GM23248 (cell line): ENCODE data around the gene PNRC1. TPM values are rescaled to one million over a fixed set of nuclear protein-coding genes. Genes with fewer than 3 reads are reported as not detected.
A peak's percentile ranks its signal among the peaks of the same experiment; 100 is the strongest.
"Not testable (repeated sequence)": the region's sequence is repeated elsewhere in the genome, so short reads cannot be mapped to it uniquely, and the experiment has no call there.

Experiments
- DNase-seq: peaks from one replicate; pipeline ENCODE4 v3.0.0-alpha.2; 2015
- H2AFZ ChIP-seq: fragments of 200-600 bp; sonication (generic); 2 replicates; pipeline ENCODE4 v1.6.1; 2016; ENCODE audit warnings: antibody characterized with exemption
- H3F3A ChIP-seq: fragments of 200-600 bp; sonication (generic); 2 replicates; pipeline ENCODE4 v1.6.1; 2016; ENCODE audit warnings: mild to moderate bottlenecking, antibody characterized with exemption, mixed run types; ENCODE audit not compliant: insufficient read depth
- H3K27ac ChIP-seq: fragments of 200-600 bp; sonication (generic); 2 replicates; pipeline ENCODE4 v1.5.1; 2016; ENCODE audit warnings: mild to moderate bottlenecking
- H3K27me3 ChIP-seq: fragments of 200-600 bp; sonication (generic); replicated peaks from 2 replicates; pipeline ENCODE4 v1.6.1; 2016; ENCODE audit warnings: mild to moderate bottlenecking; ENCODE audit not compliant: insufficient read depth
- H3K36me3 ChIP-seq: fragments of 200-600 bp; sonication (generic); 2 replicates; pipeline ENCODE4 v1.6.1; 2016; ENCODE audit warnings: low read depth, mild to moderate bottlenecking
- H3K4me1 ChIP-seq: fragments of 200-600 bp; sonication (generic); 2 replicates; pipeline ENCODE4 v1.6.1; 2016; ENCODE audit warnings: mild to moderate bottlenecking; ENCODE audit not compliant: insufficient read depth
- H3K4me2 ChIP-seq: fragments of 200-600 bp; sonication (generic); one replicate; pipeline ENCODE4 v1.6.1; 2016; ENCODE audit warnings: mild to moderate bottlenecking; ENCODE audit not compliant: unreplicated experiment
- H3K4me3 ChIP-seq: fragments of 200-600 bp; sonication (generic); 2 replicates; pipeline ENCODE4 v1.5.1; 2016; ENCODE audit warnings: mild to moderate bottlenecking
- H3K79me2 ChIP-seq: fragments of 200-600 bp; sonication (generic); 2 replicates; pipeline ENCODE4 v1.6.1; 2016; ENCODE audit warnings: mild to moderate bottlenecking; ENCODE audit not compliant: insufficient read depth
- H3K9ac ChIP-seq: fragments of 200-600 bp; sonication (generic); 2 replicates; pipeline ENCODE4 v1.6.1; 2016; ENCODE audit warnings: mild to moderate bottlenecking
- H3K9me2 ChIP-seq: fragments of 200-600 bp; sonication (generic); 2 replicates; pipeline ENCODE4 v1.6.1; 2016; ENCODE audit warnings: mixed run types, mild to moderate bottlenecking, moderate library complexity; ENCODE audit not compliant: insufficient read depth
- H3K9me3 ChIP-seq: fragments of 200-600 bp; sonication (generic); one replicate; pipeline ENCODE4 v1.6.1; 2017; ENCODE audit warnings: low read depth
- H4K20me1 ChIP-seq: fragments of 200-600 bp; sonication (generic); 2 replicates; pipeline ENCODE4 v1.6.0; 2016; ENCODE audit not compliant: insufficient read depth
- EZH2 ChIP-seq: fragments of 200-600 bp; sonication (generic); IDR thresholded peaks from 2 replicates; pipeline ENCODE4 v1.6.1; 2018; ENCODE audit warnings: antibody characterized with exemption, mild to moderate bottlenecking; ENCODE audit not compliant: insufficient read depth, poor library complexity, severe bottlenecking
- EZH2phosphoT487 ChIP-seq: fragments of 200-600 bp; sonication (generic); IDR thresholded peaks from 2 replicates; pipeline ENCODE4 v1.6.1; 2018; ENCODE audit warnings: antibody characterized with exemption, moderate library complexity, mild to moderate bottlenecking, low read depth; ENCODE audit not compliant: insufficient read depth
- WGBS, 2 experiments: methylation state at CpG; one replicate each; pipeline ENCODE4 v1.1.6; 2015 to 2017; ENCODE audit warnings: low lambda C conversion rate in 2 of 2, low coverage in 1 of 2; ENCODE audit errors: missing lambda C conversion rate in 2 of 2; 5-methylcytosine and 5-hydroxymethylcytosine counted together
- in situ Hi-C: fragments of 300-500 bp; cut with MboI; formaldehyde crosslinking; loops from 2 replicates; pipeline ENCODE4 v1.15.0; 2020
- polyA plus RNA-seq: library from polyadenylated mRNA; unstranded; fragments of >200 nt; fragmentation: Nextera tagmentation; extraction: Ambion mirVana; gene quantifications from 2 replicates; pipeline ENCODE4 v1.2.1, GENCODE V29; 2016
- total RNA-seq: library from RNA; depleted of rRNA; stranded (reverse); fragments of >200 nt; shearing (Covaris generic); gene quantifications from 2 replicates; pipeline ENCODE4 v1.2.3, GENCODE V29; 2014; rRNA removed

The PNRC1 gene
- total RNA-seq, result 51.3 and 57.9 TPM in 2 replicates
- 102 and 103 TPM in 2 replicates for polyA plus RNA-seq

DNA sequence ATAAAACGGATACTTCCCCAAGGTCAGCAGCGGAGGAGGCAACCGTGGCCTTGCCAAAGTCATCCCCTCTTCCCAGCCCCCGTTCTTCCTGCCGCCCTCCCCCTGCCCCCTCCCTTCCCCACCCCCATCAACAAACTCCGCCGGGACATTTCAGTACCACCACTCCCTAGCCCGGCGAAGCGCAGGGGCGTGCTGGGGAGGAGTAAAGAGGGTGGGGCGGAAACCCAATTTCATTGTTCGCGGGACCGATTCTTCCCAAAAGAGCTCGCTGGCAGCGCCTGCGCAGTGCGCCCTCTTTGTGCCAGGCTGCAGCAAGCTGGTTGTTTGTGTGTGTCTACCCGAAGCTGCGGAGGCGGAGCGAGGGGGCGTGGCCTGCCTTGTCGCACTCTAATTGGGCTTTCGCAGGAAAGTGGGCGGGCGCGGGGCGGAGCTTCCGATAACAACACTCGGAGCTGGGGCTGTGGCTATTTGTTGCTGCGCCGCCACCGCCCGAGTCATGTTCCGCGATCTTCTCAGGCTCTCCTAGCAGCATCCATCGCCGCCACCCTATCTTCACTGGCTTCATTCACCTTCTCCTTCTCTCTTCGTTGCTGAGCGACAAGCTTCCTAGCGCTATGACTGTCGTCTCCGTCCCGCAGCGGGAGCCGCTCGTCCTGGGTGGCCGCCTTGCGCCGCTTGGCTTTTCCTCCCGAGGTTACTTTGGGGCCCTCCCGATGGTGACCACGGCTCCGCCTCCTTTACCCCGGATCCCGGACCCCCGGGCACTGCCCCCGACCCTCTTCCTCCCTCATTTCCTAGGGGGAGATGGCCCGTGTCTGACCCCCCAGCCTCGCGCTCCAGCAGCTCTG lies at the start of gene PNRC1:
TSS of gene PNRC1 (plus strand) at position 471 of the 848 bp plus-strand sequence. CDS start at position 615, 144 bp downstream.
- Histone ChIP-seq H3K36me3 (peaks cover 21% of the 10 kb centered on the region), H3K9me2 (no peaks in the 10 kb centered on the region), H3K4me3 (peak within 1 kb of the TSS; percentile 100), H3F3A (peaks cover 33% of the 10 kb centered on the region), H4K20me1 (peaks cover 11% of the 10 kb centered on the region; the same call in 1 of the 2 replicates), H3K4me1 (peaks cover 26% of the 10 kb centered on the region), H2AFZ (peak within 1 kb of the TSS; percentile 98), H3K4me2 (peak within 1 kb of the TSS; percentile 99), H3K9me3 (no peaks in the 10 kb centered on the region), H3K27me3 (no peaks in the 10 kb centered on the region), H3K9ac (peak within 1 kb of the TSS; percentile 100), H3K79me2 (peaks cover 44% of the 10 kb centered on the region), H3K27ac (peak within 1 kb of the TSS; percentile 99)
- DNase-seq, result peak; percentile 99
- WGBS, 2 experiments, result 1 to 2% methylated on average over 48 to 63 of the region's 63 CpGs
- in situ Hi-C loops, result no loop called here
- TF ChIP-seq EZH2phosphoT487, result no peak
- TF ChIP-seq EZH2, result no peak

DNA sequence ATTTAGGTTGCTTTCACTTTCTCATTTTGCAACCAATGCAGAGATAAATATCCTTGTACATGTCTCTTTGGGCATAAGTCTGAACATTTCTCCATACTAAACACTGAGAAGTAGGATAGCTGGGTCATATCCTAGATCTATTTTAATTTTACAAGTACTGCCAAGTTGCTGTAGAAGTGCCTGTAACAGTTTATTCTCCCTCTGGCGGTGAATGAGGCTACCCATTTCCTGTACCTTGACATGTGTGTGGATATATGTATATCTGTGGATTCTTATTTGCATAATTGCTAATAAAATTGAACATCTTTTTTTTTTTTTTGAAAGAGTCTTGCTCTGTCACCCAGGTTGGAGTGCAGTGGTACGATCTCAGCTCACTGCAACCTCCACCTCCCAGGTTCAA lies 48.0 kb upstream of the PNRC1 start:
- peaks cover 4% of the 10 kb centered on the region; the same call in 1 of the 2 replicates for H3K27me3 ChIP-seq
- no peaks in the 10 kb centered on the region for H3K9me2 ChIP-seq
- no peaks in the 10 kb centered on the region for H4K20me1 ChIP-seq
- no peak overlapping the region for H2AFZ ChIP-seq
- no peak overlapping the region for H3K27ac ChIP-seq
- peaks cover 25% of the 10 kb centered on the region for H3K4me1 ChIP-seq
- no peaks in the 10 kb centered on the region for H3K36me3 ChIP-seq
- H3K4me2 ChIP-seq, result no peak overlapping the region
- H3K9ac ChIP-seq, result no peak overlapping the region
- H3F3A ChIP-seq, result peaks cover 38% of the 10 kb centered on the region
- H3K4me3 ChIP-seq, result no peak overlapping the region
- TF ChIP-seq EZH2phosphoT487 (no peak), EZH2 (no peak)
- DNase-seq, result peak; percentile 19
- WGBS, 2 experiments, result 61 to 65% methylated on average over 2 of the region's 2 CpGs
- in situ Hi-C loops, result no loop called here
- H3K9me3 ChIP-seq, result no peaks in the 10 kb centered on the region
- H3K79me2 ChIP-seq, result no peaks in the 10 kb centered on the region

DNA sequence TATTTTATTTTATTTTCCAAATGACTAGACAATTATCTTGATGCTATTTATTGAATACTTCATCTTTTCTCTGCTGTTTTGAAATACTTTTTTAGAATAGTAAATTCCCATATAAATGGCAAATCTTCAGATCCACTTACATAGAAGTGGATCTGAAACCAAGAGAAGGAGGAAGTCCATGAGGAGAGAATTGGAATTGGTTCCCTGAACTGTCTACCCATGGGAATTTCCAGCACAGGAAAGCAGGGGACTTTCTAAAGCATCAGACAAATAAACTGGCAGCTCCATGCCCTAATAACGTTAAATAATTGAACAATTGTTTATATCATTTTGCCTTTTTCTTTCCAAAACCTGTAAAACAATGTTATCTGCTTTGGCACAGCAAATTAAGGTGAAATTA lies 47.1 kb upstream of the PNRC1 start:
- in situ Hi-C loops, result no loop called here
- H3K27ac ChIP-seq, result no peak overlapping the region
- H3K27me3 ChIP-seq, result peaks cover 4% of the 10 kb centered on the region; the same call in 1 of the 2 replicates
- peaks cover 38% of the 10 kb centered on the region for H3F3A ChIP-seq
- no peak for DNase-seq
- H3K36me3 ChIP-seq, result no peaks in the 10 kb centered on the region
- no peaks in the 10 kb centered on the region for H4K20me1 ChIP-seq
- no peaks in the 10 kb centered on the region for H3K9me2 ChIP-seq
- no peak for TF ChIP-seq EZH2phosphoT487
- no peak for TF ChIP-seq EZH2
- no peak overlapping the region for H2AFZ ChIP-seq
- H3K9me3 ChIP-seq, result no peaks in the 10 kb centered on the region
- 50 to 65% methylated on average over 1 of the region's 1 CpG for WGBS, 2 experiments
- H3K4me2 ChIP-seq, result no peak overlapping the region
- no peak overlapping the region for H3K9ac ChIP-seq
- H3K4me1 ChIP-seq, result peaks cover 25% of the 10 kb centered on the region
- no peaks in the 10 kb centered on the region for H3K79me2 ChIP-seq
- no peak overlapping the region for H3K4me3 ChIP-seq

DNA sequence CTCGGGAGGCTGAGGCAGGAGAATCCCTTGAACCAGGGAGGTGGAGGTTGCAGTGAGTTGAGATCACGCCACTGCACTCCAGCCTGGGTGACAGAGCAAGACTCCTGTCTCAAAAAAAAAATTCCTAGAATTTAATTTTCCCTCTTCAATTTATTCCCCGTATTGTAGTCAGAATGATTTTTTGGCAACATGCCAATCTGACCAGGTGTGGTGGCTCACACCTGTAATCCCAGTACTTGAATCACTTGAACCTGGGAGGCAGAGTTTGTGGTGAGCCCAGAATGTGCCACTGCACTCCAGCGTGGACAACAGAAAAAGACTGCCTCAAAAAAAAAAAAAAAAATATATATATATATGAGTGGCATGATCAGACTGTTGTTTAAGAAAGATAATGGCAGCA lies 46.4 kb upstream of the PNRC1 start:
- H2AFZ ChIP-seq, in situ Hi-C loops, H4K20me1 ChIP-seq, H3K36me3 ChIP-seq, H3K9me3 ChIP-seq, DNase-seq, H3K27me3 ChIP-seq, H3K79me2 ChIP-seq, H3K9ac ChIP-seq, H3K9me2 ChIP-seq, H3K4me3 ChIP-seq: not testable (repeated sequence)
- WGBS, 2 experiments, result 86 to 91% methylated on average over 3 to 4 of the region's 4 CpGs
- H3K4me1 ChIP-seq, result peaks cover 25% of the 10 kb centered on the region
- peaks cover 38% of the 10 kb centered on the region for H3F3A ChIP-seq
- H3K27ac ChIP-seq, result peak overlapping the region; percentile 99
- peak overlapping the region; percentile 94 for H3K4me2 ChIP-seq
